ENCODE results near the gene KCTD20.

GRCh38 chr6:36441307-36441894 is 1.4 kb upstream of the KCTD20 start:
- TF ChIP-seq ZBTB14 (CRISPR knock-in tag; IDR thresholded peaks at IDR 0.05) (peak; percentile 46; the same call in 1 of the 2 replicates), HMGXB3 (CRISPR knock-in tag; IDR thresholded peaks at IDR 0.05; ENCODE audit: borderline replicate concordance) (peak; percentile 79; the same call in 1 of the 2 replicates), NFRKB (IDR thresholded peaks at IDR 0.05) (no peak), ZNF672 (CRISPR knock-in tag; IDR thresholded peaks at IDR 0.05) (no peak), ZNF530 (CRISPR knock-in tag; IDR thresholded peaks at IDR 0.05; ENCODE audit: low read depth) (no peak), NFIC (IDR thresholded peaks at IDR 0.05; ENCODE audit: low read length) (no peak), HDAC2 (CRISPR knock-in tag; IDR thresholded peaks at IDR 0.05) (peak; percentile 83), CTCF (CRISPR knock-in tag; IDR thresholded peaks at IDR 0.05) (no peak), ZZZ3 (CRISPR knock-in tag; IDR thresholded peaks at IDR 0.05; ENCODE audit: borderline replicate concordance) (no peak), EP300 (IDR thresholded peaks at IDR 0.05; ENCODE audit: low read depth in 2 of 2, low read length in 2 of 2) (0 out of 4 replicates have a peak, but pooled peaks have one; percentile 25 to 35), EP300 (CRISPR knock-in tag; IDR thresholded peaks at IDR 0.05; ENCODE audit: borderline replicate concordance) (0 out of 2 replicates have a peak, but pooled peaks have one; percentile 52), EZH2 (conservative IDR thresholded peaks at IDR 0.05; ENCODE audit: low read depth, low read length) (no peak)

Data from HepG2 (cell line).